Testis (tissue), 2 donors: ENCODE data around the gene LPAR5.
"Not testable (repeated sequence)": the region's sequence is repeated elsewhere in the genome, so short reads cannot be mapped to it uniquely, and the experiment has no call there.

Experiments used
- POLR2A ChIP-seq: fragments of 450-650 bp; IDR thresholded peaks from one replicate; pipeline ENCODE4 v1.6.1; 2017; ENCODE audit warnings: antibody characterized with exemption, mild to moderate bottlenecking, moderate library complexity
- TF ChIP-seq, protein P1 (sequence below), 3 experiments: fragments of 450-650 bp in 2 of 3; fragments of 200-600 bp in 1 of 3; sonication (generic) in 1 of 3; IDR thresholded peaks; one replicate each; pipeline ENCODE4 v1.5.1; 2016 to 2019; ENCODE audit warnings: antibody characterized with exemption in 3 of 3, mild to moderate bottlenecking in 2 of 3, moderate library complexity in 1 of 3

DNA sequence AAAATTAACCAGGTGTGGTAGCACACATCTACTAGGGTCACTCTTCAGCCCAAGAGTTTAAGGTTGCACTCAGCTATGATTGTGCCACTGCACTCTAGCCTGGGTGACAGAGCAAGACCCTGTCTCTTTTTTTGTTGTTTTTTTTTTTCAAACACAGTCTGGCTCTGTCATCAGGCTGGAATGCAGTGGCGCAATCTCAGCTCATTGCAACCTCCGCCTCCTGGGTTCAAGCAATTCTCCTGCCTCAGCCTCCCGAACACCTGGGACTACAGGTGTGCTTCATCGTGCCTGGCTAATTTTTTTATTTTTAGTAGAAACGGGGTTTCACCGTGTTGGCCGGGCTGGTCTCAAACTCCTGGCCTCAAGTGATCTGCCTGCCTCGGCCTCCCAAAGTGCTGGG lies 49.2 kb downstream of the LPAR5 start:
- TF ChIP-seq, protein P1, sequence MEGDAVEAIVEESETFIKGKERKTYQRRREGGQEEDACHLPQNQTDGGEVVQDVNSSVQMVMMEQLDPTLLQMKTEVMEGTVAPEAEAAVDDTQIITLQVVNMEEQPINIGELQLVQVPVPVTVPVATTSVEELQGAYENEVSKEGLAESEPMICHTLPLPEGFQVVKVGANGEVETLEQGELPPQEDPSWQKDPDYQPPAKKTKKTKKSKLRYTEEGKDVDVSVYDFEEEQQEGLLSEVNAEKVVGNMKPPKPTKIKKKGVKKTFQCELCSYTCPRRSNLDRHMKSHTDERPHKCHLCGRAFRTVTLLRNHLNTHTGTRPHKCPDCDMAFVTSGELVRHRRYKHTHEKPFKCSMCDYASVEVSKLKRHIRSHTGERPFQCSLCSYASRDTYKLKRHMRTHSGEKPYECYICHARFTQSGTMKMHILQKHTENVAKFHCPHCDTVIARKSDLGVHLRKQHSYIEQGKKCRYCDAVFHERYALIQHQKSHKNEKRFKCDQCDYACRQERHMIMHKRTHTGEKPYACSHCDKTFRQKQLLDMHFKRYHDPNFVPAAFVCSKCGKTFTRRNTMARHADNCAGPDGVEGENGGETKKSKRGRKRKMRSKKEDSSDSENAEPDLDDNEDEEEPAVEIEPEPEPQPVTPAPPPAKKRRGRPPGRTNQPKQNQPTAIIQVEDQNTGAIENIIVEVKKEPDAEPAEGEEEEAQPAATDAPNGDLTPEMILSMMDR (IDR thresholded peaks at IDR 0.05), result not testable (repeated sequence)
- TF ChIP-seq POLR2A, result not testable (repeated sequence)
